Nephron (organoid): ENCODE measurements around the gene PLCD1.

Experiments
- H3K27ac Mint-ChIP-seq, 3 experiments: 2 replicates each; pipeline ENCODE4 v1.8.0; 2020; ENCODE audit warnings: mixed read lengths in 3 of 3, mild to moderate bottlenecking in 2 of 3, moderate library complexity in 1 of 3
- H3K27me3 Mint-ChIP-seq: 2 replicates; pipeline ENCODE4 v1.8.0; 2021; ENCODE audit warnings: low read depth, mild to moderate bottlenecking, moderate library complexity, mixed read lengths
- H3K36me3 Mint-ChIP-seq: 2 replicates; pipeline ENCODE4 v1.8.0; 2020; ENCODE audit warnings: low read depth, mixed read lengths
- H3K4me1 Mint-ChIP-seq: 2 replicates; pipeline ENCODE4 v1.8.0; 2020; ENCODE audit warnings: mixed read lengths
- H3K4me3 Mint-ChIP-seq, 3 experiments: 2 replicates each; pipeline ENCODE4 v1.8.0; 2020; ENCODE audit warnings: mild to moderate bottlenecking in 3 of 3, mixed read lengths in 3 of 3, moderate library complexity in 2 of 3
- H3K9me3 Mint-ChIP-seq: 2 replicates; pipeline ENCODE4 v1.8.0; 2020; ENCODE audit warnings: mixed read lengths
- TF ChIP-seq, protein P1 (sequence below), 3 experiments: fragments of 200-600 bp; sonication (generic); IDR thresholded peaks; one replicate each; pipeline ENCODE4 v1.5.0; 2021; ENCODE audit warnings: antibody characterized with exemption in 3 of 3; ENCODE audit not compliant: unreplicated experiment in 3 of 3

The PLCD1 gene

DNA sequence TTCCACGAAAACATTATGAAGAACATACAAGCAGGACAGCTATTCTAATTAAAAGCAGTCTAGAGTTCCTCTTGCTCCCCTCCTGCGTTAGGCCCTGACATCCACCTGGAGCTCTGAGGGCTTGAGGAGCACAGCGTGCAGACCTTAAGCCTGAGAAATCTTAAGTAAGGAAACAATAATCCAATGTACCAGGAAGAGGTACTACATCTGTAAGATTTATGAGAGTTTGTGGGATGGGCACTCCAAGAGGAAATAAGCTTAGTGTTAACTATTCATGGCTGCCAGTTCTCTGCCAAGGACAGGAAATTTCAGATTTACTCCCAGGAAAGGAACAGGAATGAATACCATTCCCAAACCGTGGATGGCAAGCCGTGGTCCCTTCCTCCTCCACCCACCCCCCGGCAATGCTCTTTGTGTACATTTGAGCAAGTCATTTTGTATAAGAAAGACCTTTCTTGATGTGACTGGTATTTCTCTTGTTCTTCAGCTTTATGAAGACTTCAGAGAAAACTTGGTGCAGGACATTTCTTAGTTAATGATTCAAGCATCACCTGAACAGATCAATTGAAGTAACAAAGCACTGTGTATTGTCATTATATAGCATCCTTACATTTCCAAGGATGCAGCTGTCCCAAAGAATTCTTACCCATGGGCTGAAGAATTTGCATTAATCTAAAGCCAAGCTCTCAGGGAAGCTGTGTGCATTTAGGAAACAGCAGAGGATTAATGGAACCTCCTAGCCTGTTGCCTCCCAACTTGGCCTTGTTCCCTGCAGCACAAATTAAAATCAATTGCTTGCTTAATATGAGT is 67.6 kb downstream of the PLCD1 start:
- Mint-ChIP-seq H3K27ac (peak overlapping the region; percentile 75 to 97 (median 89)), H3K4me1 (peaks cover 61% of the 10 kb centered on the region), H3K36me3 (peaks cover 14% of the 10 kb centered on the region), H3K4me3 (no peak overlapping the region), H3K9me3 (no peaks in the 10 kb centered on the region), H3K27me3 (no peaks in the 10 kb centered on the region)
- TF ChIP-seq, protein P1, sequence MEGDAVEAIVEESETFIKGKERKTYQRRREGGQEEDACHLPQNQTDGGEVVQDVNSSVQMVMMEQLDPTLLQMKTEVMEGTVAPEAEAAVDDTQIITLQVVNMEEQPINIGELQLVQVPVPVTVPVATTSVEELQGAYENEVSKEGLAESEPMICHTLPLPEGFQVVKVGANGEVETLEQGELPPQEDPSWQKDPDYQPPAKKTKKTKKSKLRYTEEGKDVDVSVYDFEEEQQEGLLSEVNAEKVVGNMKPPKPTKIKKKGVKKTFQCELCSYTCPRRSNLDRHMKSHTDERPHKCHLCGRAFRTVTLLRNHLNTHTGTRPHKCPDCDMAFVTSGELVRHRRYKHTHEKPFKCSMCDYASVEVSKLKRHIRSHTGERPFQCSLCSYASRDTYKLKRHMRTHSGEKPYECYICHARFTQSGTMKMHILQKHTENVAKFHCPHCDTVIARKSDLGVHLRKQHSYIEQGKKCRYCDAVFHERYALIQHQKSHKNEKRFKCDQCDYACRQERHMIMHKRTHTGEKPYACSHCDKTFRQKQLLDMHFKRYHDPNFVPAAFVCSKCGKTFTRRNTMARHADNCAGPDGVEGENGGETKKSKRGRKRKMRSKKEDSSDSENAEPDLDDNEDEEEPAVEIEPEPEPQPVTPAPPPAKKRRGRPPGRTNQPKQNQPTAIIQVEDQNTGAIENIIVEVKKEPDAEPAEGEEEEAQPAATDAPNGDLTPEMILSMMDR (IDR thresholded peaks at IDR 0.05; ENCODE audit: unreplicated experiment in 3 of 3) = no peak

DNA sequence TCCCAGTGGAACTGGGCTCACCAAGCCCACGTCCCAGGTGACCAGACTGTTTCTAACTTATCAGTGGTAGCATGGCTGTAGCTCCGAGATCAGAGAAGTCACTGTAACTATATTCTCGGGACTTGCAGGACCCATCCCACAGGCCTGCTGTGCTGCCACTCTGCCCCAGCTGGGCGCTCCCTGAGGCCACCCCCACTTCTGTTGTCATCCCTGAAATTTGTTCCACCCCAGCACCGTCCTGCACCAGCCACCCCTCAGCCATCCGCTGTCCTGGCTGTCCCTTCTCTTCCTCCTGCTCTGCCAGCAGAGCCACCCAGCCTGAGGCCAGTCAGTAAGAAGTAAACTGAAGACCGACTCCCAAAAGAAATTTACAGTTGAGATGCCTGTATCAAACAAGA is 71.9 kb downstream of the PLCD1 start:
- peaks cover 29% of the 10 kb centered on the region for H3K36me3 Mint-ChIP-seq

More for the DNA sequence above, 71.9 kb downstream of the PLCD1 start:
- Mint-ChIP-seq H3K27ac (peak overlapping the region; percentile 93 to 97 (median 93)), H3K27me3 (no peaks in the 10 kb centered on the region), H3K4me3 (no peak overlapping the region), H3K9me3 (no peaks in the 10 kb centered on the region), H3K4me1 (peaks cover 46% of the 10 kb centered on the region)
- TF ChIP-seq, protein P1 (IDR thresholded peaks at IDR 0.05; ENCODE audit: unreplicated experiment in 3 of 3) = no peak
